Measurements from ENCODE around the gene PDE7B.

- TF ChIP-seq CTCF (conservative IDR thresholded peaks at IDR 0.05 in 1 of 2, IDR thresholded peaks at IDR 0.05 in 1 of 2; ENCODE audit: low read depth in 1 of 2, low read length in 2 of 2) (no peak), EZH2 (IDR thresholded peaks at IDR 0.05; ENCODE audit: low read length, missing control alignments) (no peak)
Observed at GRCh38 chr6:135871878-135872277, 20.4 kb downstream of the PDE7B start.

All from fibroblast of lung (primary cell).